GM12878 (cell line): ENCODE measurements around the gene TMEM53. TPM values are rescaled to one million over a fixed set of nuclear protein-coding genes. Genes with fewer than 3 reads are reported as not detected.

Source experiments
- ATAC-seq: fragments of 200-7000 bp; cut with Tn5 transposase; 3 replicates; pipeline ENCODE4 v1.9.1; 2020; ENCODE audit warnings: mild to moderate bottlenecking, moderate library complexity
- BruUV-seq: library from RNA; stranded (reverse); fragments of 400-500 nt; replicated peaks from 2 replicates; lab custom pipeline; 2021; lab: Mats Ljungman, UMichigan
- CTCF ChIA-PET: fragments of 300-600 bp; sonication (Branson Sonifier 250); formaldehyde crosslinking; extraction: SDS; loops from one replicate; lab custom pipeline; 2021; ENCODE audit warnings: inconsistent platforms; lab: Yijun Ruan, JAX
- POLR2A ChIA-PET: fragments of 350-600 bp; formaldehyde crosslinking; extraction: SDS; loops from one replicate; lab custom pipeline; 2021; ENCODE audit warnings: inconsistent platforms; lab: Charles Lee
- RAD21 ChIA-PET: fragments of 300-600 bp; sonication (Branson Sonifier 250); formaldehyde crosslinking; loops from one replicate; lab custom pipeline; 2023; ENCODE audit warnings: antibody characterized with exemption; ENCODE audit not compliant: unreplicated experiment; lab: Charles Lee
- SMC1A ChIA-PET: fragments of 300-600 bp; sonication (Branson Sonifier 250); formaldehyde crosslinking; loops from one replicate; lab custom pipeline; 2023; ENCODE audit not compliant: unreplicated experiment, uncharacterized antibody; lab: Charles Lee
- DNase-seq: peaks from one replicate; pipeline ENCODE4 v3.0.0-alpha.2; 2011; ENCODE audit warnings: low read depth, low spot score
- FAIRE-seq: peaks from 3 replicates; lab custom pipeline; 2011; peaks lifted over from hg19 to GRCh38; lab: Jason Lieb, UNC
- H2AFZ ChIP-seq: 2 replicates; pipeline ENCODE4 v1.6.0; 2011; ENCODE audit warnings: low read depth, low read length, control low read depth; ENCODE audit not compliant: control insufficient read depth
- H3K27ac ChIP-seq: 2 replicates; pipeline ENCODE4 v1.5.1; 2011; ENCODE audit warnings: control low read depth; ENCODE audit not compliant: control insufficient read depth, insufficient read depth
- H3K27me3 ChIP-seq, 2 experiments: replicated peaks in 1 of 2; 2 replicates each; pipeline versions ENCODE4 v1.6.0 to v1.6.1; 2011; ENCODE audit warnings: low read length in 1 of 2; ENCODE audit not compliant: control insufficient read depth in 2 of 2, insufficient read depth in 2 of 2
- H3K36me3 ChIP-seq, 2 experiments: 2 replicates each; pipeline ENCODE4 v1.5.1; 2011; ENCODE audit warnings: low read length in 1 of 2; ENCODE audit not compliant: control insufficient read depth in 2 of 2, insufficient read depth in 2 of 2
- H3K4me1 ChIP-seq: 2 replicates; pipeline ENCODE4 v1.6.1; 2011; ENCODE audit warnings: mild to moderate bottlenecking, low read length, moderate library complexity, mixed read lengths; ENCODE audit not compliant: control insufficient read depth, insufficient read depth
- H3K4me2 ChIP-seq: 2 replicates; pipeline ENCODE4 v1.6.0; 2011; ENCODE audit warnings: control low read depth; ENCODE audit not compliant: control insufficient read depth, insufficient read depth
- H3K4me3 ChIP-seq: fragments of 200-600 bp; sonication (generic); 2 replicates; pipeline ENCODE4 v1.5.1; 2016
- H3K79me2 ChIP-seq: 2 replicates; pipeline ENCODE4 v1.6.0; 2011; ENCODE audit warnings: low read length; ENCODE audit not compliant: control insufficient read depth, insufficient read depth
- H3K9ac ChIP-seq: 2 replicates; pipeline ENCODE4 v1.8.0; 2011; ENCODE audit warnings: low read length, control low read depth, mixed read lengths; ENCODE audit not compliant: control insufficient read depth, insufficient read depth
- H3K9me3 ChIP-seq: replicated peaks from 3 replicates; pipeline ENCODE4 v1.5.1; 2011; ENCODE audit warnings: mild to moderate bottlenecking, low read length; ENCODE audit not compliant: control insufficient read depth, insufficient read depth
- H4K20me1 ChIP-seq: 2 replicates; pipeline ENCODE4 v1.6.0; 2011; ENCODE audit not compliant: control insufficient read depth, insufficient read depth
- BHLHE40 ChIP-seq, 2 experiments: fragments of 450-650 bp in 1 of 2; IDR thresholded peaks; 2 replicates each; pipeline ENCODE4 v1.6.1; 2011 to 2017; ENCODE audit warnings: low read depth in 2 of 2, borderline replicate concordance in 1 of 2, improper control_type of control experiment in 1 of 2, low read length in 1 of 2, mild to moderate bottlenecking in 1 of 2
- CTCF ChIP-seq, 3 experiments: IDR thresholded peaks in 2 of 3; conservative IDR thresholded peaks in 1 of 3; 2 replicates each; pipeline ENCODE4 v1.5.1; 2011; ENCODE audit warnings: low read depth in 3 of 3, low read length in 3 of 3, mild to moderate bottlenecking in 3 of 3, control low read depth in 2 of 3, moderate library complexity in 2 of 3, inconsistent platforms in 1 of 3, mixed read lengths in 1 of 3; ENCODE audit not compliant: control insufficient read depth in 2 of 3, insufficient read depth in 1 of 3; ENCODE audit errors: extremely low read depth in 1 of 3
- JUNB ChIP-seq: IDR thresholded peaks from 2 replicates; pipeline ENCODE4 v1.6.1; 2016; ENCODE audit warnings: antibody characterized with exemption, mild to moderate bottlenecking
- NR2C2 ChIP-seq: IDR thresholded peaks from 2 replicates; pipeline ENCODE4 v1.6.1; 2011; ENCODE audit warnings: borderline replicate concordance, low read depth; ENCODE audit not compliant: control insufficient read depth, insufficient read length
- RAD21 ChIP-seq: IDR thresholded peaks from 2 replicates; pipeline ENCODE4 v1.6.1; 2011; ENCODE audit warnings: mild to moderate bottlenecking, low read depth, low read length, moderate library complexity; ENCODE audit not compliant: insufficient read depth
- SMC3 ChIP-seq: IDR thresholded peaks from 2 replicates; pipeline ENCODE4 v1.6.1; 2011; ENCODE audit warnings: low read length, improper control_type of control experiment, borderline replicate concordance
- YY1 ChIP-seq: IDR thresholded peaks from 2 replicates; pipeline ENCODE4 v1.6.1; 2011; ENCODE audit warnings: low read depth, mild to moderate bottlenecking, low read length
- WGBS: methylation state at CpG from one replicate; pipeline ENCODE4 v1.1.6; 2016; ENCODE audit warnings: low lambda C conversion rate; ENCODE audit not compliant: insufficient replicate concordance, insufficient coverage; ENCODE audit errors: missing lambda C conversion rate; 5-methylcytosine and 5-hydroxymethylcytosine counted together
- in situ Hi-C: fragments of 300-500 bp; cut with MboI; formaldehyde crosslinking; loops from 9 replicates; pipeline ENCODE4 v1.14.3; 2018; ENCODE audit warnings: mixed read lengths
- intact Hi-C: fragments of 100-400 bp; cut with micrococcal nuclease; formaldehyde crosslinking; loops from one replicate; pipeline ENCODE4 v1.14.2; 2022; ENCODE audit not compliant: unreplicated experiment
- polyA plus RNA-seq, 11 experiments: library from polyadenylated mRNA; depleted of rRNA in 4 of 11; unstranded in 6 of 11; stranded (reverse) in 5 of 11; fragments of >200 nt; fragmentation: Nextera tagmentation in 4 of 11; fragmentation: Illumina TruSeq in 1 of 11; extraction: Ambion mirVana in 4 of 11; extraction: Trizol in 1 of 11; gene quantifications; 1 replicate in 1 of 11; 2 replicates in 10 of 11; pipeline versions ENCODE4 v1.2.1 to v1.2.3, GENCODE V29; 2011 to 2016; ENCODE audit warnings: inconsistent platforms in 2 of 11, missing spikeins in 2 of 11, low read depth in 1 of 11
- total RNA-seq, 4 experiments: library from RNA; depleted of rRNA in 3 of 4; stranded (reverse); fragments of >200 nt in 3 of 4; fragmentation: Illumina TruSeq in 1 of 4; extraction: Trizol in 1 of 4; gene quantifications; 2 replicates each; pipeline versions ENCODE4 v1.2.1 to v1.2.3, GENCODE V29; 2013 to 2021

TMEM53 gene
- total and polyA plus RNA-seq, 10 of the 15 experiments (the other 5 are each of a cell fraction or from before 2014, with no cell fraction given) = 3.1 to 23.9 (median 11.1) TPM

GRCh38 chr1:44655609-44656008 lies 18.7 kb downstream of the TMEM53 start:
- no TSS peak for BruUV-seq
- SMC1A ChIA-PET = interaction anchor here (1.3 kb wide), 1 partner anchor 20 kb away, joined by 5 read pairs; no protein-coding TSS in a partner anchor
- Histone ChIP-seq H3K9me3 (no peaks in the 10 kb centered on the region), H3K9ac (no peak overlapping the region), H3K4me1 (no peaks in the 10 kb centered on the region), H2AFZ (no peak overlapping the region), H4K20me1 (no peaks in the 10 kb centered on the region), H3K4me3 (no peak overlapping the region), H3K27ac (no peak overlapping the region), H3K4me2 (no peak overlapping the region), H3K79me2 (no peaks in the 10 kb centered on the region), H3K27me3 (no peaks in the 10 kb centered on the region), H3K36me3 (peaks cover 2 to 12% of the 10 kb centered on the region in 2 experiments)
- POLR2A ChIA-PET = no interaction called here
- WGBS = 55% methylated on average over 5 of the region's 5 CpGs
- ATAC-seq (peak; percentile 74), FAIRE-seq (peak; percentile 38), DNase-seq (no peak)
- intact Hi-C loops = loop anchor here (10.0 kb wide), 1 partner anchor 441 kb away; the partner anchor contains the start of gene DMAP1
- RAD21 ChIA-PET = interaction anchor here (0.6 kb wide), 1 partner anchor 41 kb away, joined by 3 read pairs; no protein-coding TSS in a partner anchor
- CTCF ChIA-PET = interaction anchor here (0.8 to 1.9 kb wide), 9 partner anchors 9 to 59 kb away, joined by 3 to 8 read pairs (median 4); partner anchors contain the start of genes ARMH1 and TMEM53
- TF ChIP-seq YY1 = 0 out of 2 replicates have a peak, but pooled peaks have one; percentile 21
- TF ChIP-seq NR2C2 = no peak
- TF ChIP-seq SMC3 = peak; percentile 63; the same call in 1 of the 2 replicates
- TF ChIP-seq JUNB = no peak
- peak; percentile 70 for TF ChIP-seq RAD21
- TF ChIP-seq CTCF (IDR thresholded peaks at IDR 0.05 in 2 of 3, conservative IDR thresholded peaks at IDR 0.05 in 1 of 3; ENCODE audit: control insufficient read depth in 2 of 3, extremely low read depth in 1 of 3, insufficient read depth in 1 of 3, low read depth in 3 of 3, low read length in 3 of 3) = peak; percentile 60 to 82 (median 77)
- no peak for TF ChIP-seq BHLHE40 (IDR thresholded peaks at IDR 0.05; ENCODE audit: borderline replicate concordance in 1 of 2, low read depth in 2 of 2, low read length in 1 of 2)
- in situ Hi-C loops = no loop called here
